Panc1 (cell line): Measurements from ENCODE around the gene TP73. TPM values are rescaled to one million over a fixed set of nuclear protein-coding genes. Genes with fewer than 3 reads are reported as not detected.

Source experiments
- ATAC-seq: fragments of 200-7000 bp; cut with Tn5 transposase; 2 replicates; pipeline ENCODE4 v1.9.1; 2020; ENCODE audit warnings: mild to moderate bottlenecking, moderate library complexity
- BruUV-seq: library from RNA; stranded (reverse); fragments of 400-500 nt; replicated peaks from 2 replicates; lab custom pipeline; 2021; lab: Mats Ljungman, UMichigan
- CTCF ChIA-PET: fragments of 300-600 bp; sonication (Branson Sonifier 250); formaldehyde crosslinking; loops from one replicate; lab custom pipeline; 2022; ENCODE audit warnings: antibody characterized with exemption; lab: Charles Lee
- POLR2A ChIA-PET: fragments of 300-600 bp; sonication (Branson Sonifier 250); formaldehyde crosslinking; loops from one replicate; lab custom pipeline; 2022; ENCODE audit warnings: antibody characterized with exemption; lab: Charles Lee
- DNase-seq: peaks from one replicate; pipeline ENCODE4 v3.0.0-alpha.2; 2010; ENCODE audit warnings: low read depth, low spot score
- H3K27ac ChIP-seq: 2 replicates; pipeline ENCODE4 v1.5.1; 2011; ENCODE audit warnings: mild to moderate bottlenecking, low read length, inconsistent platforms
- H3K27me3 ChIP-seq: fragments of 200-500 bp; sonication (Bioruptor generic); 2 replicates; pipeline ENCODE4 v1.6.0; 2014; ENCODE audit warnings: low read length, inconsistent platforms; ENCODE audit not compliant: control insufficient read depth, insufficient read depth
- H3K36me3 ChIP-seq: fragments of 200-500 bp; sonication (Bioruptor generic); 2 replicates; pipeline ENCODE4 v1.5.1; 2014; ENCODE audit warnings: inconsistent platforms, mild to moderate bottlenecking, low read length, moderate library complexity; ENCODE audit not compliant: control insufficient read depth, insufficient read depth
- H3K4me1 ChIP-seq: 2 replicates; pipeline ENCODE4 v1.5.1; 2011; ENCODE audit warnings: inconsistent platforms, mild to moderate bottlenecking, low read length, moderate library complexity; ENCODE audit not compliant: control insufficient read depth, insufficient read depth
- H3K4me3 ChIP-seq, 2 experiments: 2 replicates each; pipeline ENCODE4 v1.5.1; 2011 to 2012; ENCODE audit warnings: low read depth in 2 of 2, low read length in 2 of 2, mild to moderate bottlenecking in 2 of 2, inconsistent platforms in 1 of 2, moderate library complexity in 1 of 2
- H3K9me3 ChIP-seq: fragments of 200-500 bp; sonication (Bioruptor generic); 2 replicates; pipeline ENCODE4 v1.5.1; 2014; ENCODE audit warnings: low read depth, mild to moderate bottlenecking, inconsistent platforms, low read length, moderate library complexity; ENCODE audit not compliant: control insufficient read depth, insufficient read depth
- CTCF ChIP-seq: fragments of 450-650 bp; IDR thresholded peaks from 2 replicates; pipeline ENCODE4 v1.5.1; 2017; ENCODE audit warnings: mild to moderate bottlenecking
- POLR2AphosphoS5 ChIP-seq: IDR thresholded peaks from 2 replicates; pipeline ENCODE4 v1.6.1; 2012; ENCODE audit warnings: mild to moderate bottlenecking, low read depth, low read length, moderate library complexity
- SIN3A ChIP-seq: IDR thresholded peaks from 2 replicates; pipeline ENCODE4 v1.6.1; 2012; ENCODE audit warnings: low read depth, mild to moderate bottlenecking, low read length, moderate library complexity, borderline replicate concordance; ENCODE audit not compliant: insufficient read depth
- TCF7L2 ChIP-seq: IDR thresholded peaks from 2 replicates; pipeline ENCODE4 v1.6.1; 2011; ENCODE audit warnings: mild to moderate bottlenecking, low read depth, low read length, inconsistent platforms
- in situ Hi-C: cut with HindIII; loops from 2 replicates; pipeline ENCODE4 v1.10.0; 2016; ENCODE audit warnings: low sequenced_read_pairs, low pct_unique_long_range_greater_than_20kb
- intact Hi-C: fragments of 100-400 bp; cut with micrococcal nuclease; formaldehyde crosslinking; loops from one replicate; pipeline ENCODE4 v1.10.0; 2022; ENCODE audit not compliant: unreplicated experiment
- total RNA-seq: library from RNA; stranded (reverse); gene quantifications from one replicate; pipeline ENCODE4 v1.2.1, GENCODE V29; 2021; ENCODE audit not compliant: unreplicated experiment
- TF ChIP-seq, protein P1 (sequence below), 2 experiments: IDR thresholded peaks; 2 replicates each; pipeline ENCODE4 v1.6.1; 2011 to 2012; ENCODE audit warnings: low read depth in 2 of 2, control low read depth in 1 of 2, low read length in 1 of 2, mild to moderate bottlenecking in 1 of 2, moderate library complexity in 1 of 2; ENCODE audit not compliant: insufficient read depth in 1 of 2

The TP73 gene
- total RNA-seq, 1 experiment from 2014 or later, result 4.7 TPM

DNA sequence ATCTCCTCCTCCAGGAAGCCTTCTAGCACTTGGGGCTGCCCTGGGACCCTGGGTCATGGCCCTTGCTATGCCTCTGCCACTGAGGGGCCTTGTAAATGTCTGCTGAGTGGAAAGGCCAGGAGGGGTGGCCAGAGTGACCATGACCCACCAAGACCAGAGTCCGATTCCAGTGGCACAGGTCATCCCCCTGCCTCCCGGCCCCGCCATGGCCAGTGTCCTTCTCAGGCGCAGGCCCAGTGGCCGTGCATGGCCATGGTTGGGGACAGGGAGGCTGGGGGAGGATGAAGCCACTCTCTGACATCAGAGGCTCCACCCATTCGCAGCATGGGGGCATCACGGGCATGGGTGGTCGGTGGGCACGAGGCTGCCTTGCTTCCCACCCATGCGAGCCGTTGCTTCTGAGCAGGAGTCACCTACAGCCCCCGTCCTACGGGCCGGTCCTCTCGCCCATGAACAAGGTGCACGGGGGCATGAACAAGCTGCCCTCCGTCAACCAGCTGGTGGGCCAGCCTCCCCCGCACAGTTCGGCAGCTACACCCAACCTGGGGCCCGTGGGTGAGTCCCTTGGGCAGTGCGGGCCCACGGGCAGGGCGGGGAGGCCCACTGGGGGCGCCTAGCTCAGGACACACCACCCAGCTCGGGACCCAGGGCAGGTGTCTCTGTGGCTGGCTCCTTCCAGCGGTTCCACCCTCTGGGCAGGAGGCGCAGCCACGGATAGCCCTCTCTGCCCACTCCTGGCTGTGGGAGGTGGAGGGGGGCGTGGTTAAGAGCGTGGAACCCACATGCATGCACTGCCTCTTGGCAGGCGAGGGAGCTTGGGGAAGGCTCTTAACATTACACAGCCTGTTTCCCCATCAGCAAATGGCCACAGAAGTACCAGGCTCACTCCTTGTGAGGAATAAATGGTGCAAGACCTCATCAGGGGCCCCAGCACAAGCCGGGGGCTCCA is 77.6 kb downstream of the TP73 start:
- BruUV-seq, result no TSS peak
- Histone ChIP-seq H3K36me3 (no peaks in the 10 kb centered on the region), H3K9me3 (no peaks in the 10 kb centered on the region), H3K27me3 (no peaks in the 10 kb centered on the region), H3K4me1 (no peaks in the 10 kb centered on the region; the same call in 1 of the 2 replicates), H3K27ac (no peak overlapping the region), H3K4me3 (no peak overlapping the region)
- CTCF ChIA-PET, result no interaction called here
- intact Hi-C loops (loop anchor here (10.0 kb wide), 2 partner anchors 75 to 105 kb away; partner anchors contain the start of genes TP73, TPRG1L and WRAP73), in situ Hi-C loops (no loop called here)
- ATAC-seq (peak; percentile 11; the same call in 1 of the 2 replicates), DNase-seq (no peak)
- POLR2A ChIA-PET, result no interaction called here
- no peak for TF ChIP-seq CTCF
- TF ChIP-seq POLR2AphosphoS5, result no peak
- no peak for TF ChIP-seq TCF7L2
- TF ChIP-seq SIN3A, result no peak
- TF ChIP-seq, protein P1, sequence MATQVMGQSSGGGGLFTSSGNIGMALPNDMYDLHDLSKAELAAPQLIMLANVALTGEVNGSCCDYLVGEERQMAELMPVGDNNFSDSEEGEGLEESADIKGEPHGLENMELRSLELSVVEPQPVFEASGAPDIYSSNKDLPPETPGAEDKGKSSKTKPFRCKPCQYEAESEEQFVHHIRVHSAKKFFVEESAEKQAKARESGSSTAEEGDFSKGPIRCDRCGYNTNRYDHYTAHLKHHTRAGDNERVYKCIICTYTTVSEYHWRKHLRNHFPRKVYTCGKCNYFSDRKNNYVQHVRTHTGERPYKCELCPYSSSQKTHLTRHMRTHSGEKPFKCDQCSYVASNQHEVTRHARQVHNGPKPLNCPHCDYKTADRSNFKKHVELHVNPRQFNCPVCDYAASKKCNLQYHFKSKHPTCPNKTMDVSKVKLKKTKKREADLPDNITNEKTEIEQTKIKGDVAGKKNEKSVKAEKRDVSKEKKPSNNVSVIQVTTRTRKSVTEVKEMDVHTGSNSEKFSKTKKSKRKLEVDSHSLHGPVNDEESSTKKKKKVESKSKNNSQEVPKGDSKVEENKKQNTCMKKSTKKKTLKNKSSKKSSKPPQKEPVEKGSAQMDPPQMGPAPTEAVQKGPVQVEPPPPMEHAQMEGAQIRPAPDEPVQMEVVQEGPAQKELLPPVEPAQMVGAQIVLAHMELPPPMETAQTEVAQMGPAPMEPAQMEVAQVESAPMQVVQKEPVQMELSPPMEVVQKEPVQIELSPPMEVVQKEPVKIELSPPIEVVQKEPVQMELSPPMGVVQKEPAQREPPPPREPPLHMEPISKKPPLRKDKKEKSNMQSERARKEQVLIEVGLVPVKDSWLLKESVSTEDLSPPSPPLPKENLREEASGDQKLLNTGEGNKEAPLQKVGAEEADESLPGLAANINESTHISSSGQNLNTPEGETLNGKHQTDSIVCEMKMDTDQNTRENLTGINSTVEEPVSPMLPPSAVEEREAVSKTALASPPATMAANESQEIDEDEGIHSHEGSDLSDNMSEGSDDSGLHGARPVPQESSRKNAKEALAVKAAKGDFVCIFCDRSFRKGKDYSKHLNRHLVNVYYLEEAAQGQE (IDR thresholded peaks at IDR 0.05; ENCODE audit: insufficient read depth in 1 of 2, low read depth in 2 of 2, low read length in 1 of 2), result no peak

DNA sequence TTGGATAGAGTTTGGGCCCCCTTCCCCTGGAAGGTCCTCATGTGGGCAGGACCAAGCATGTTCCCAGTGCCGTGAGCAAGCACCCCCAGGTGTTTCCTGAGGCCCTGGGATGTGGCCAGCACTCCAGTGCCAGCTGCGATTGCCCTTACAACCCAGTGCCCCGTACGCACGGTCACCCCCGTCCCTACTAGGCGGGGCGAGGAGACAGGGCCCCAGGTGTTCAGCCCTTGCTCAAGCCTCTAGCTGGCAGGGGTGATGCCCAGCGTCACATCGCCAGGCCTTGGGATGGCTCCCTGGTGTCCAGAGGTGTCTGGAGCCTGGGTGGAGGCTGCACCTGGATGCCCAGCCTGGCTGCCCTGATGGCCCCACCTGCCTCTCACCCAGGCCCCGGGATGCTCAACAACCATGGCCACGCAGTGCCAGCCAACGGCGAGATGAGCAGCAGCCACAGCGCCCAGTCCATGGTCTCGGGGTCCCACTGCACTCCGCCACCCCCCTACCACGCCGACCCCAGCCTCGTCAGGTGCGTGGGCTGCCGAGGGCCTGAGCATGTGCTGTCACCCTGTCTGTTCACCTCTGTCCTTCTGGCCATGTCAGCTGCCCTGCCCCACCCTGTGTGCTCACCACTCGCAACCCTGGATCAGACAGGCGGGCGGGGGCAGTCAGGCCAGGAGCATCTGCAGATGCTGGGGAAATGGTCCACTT is 78.4 kb downstream of the TP73 start:
- ATAC-seq (no peak), DNase-seq (no peak)
- ChIA-PET POLR2A (interaction anchor here (0.5 kb wide), 1 partner anchor 169 kb away, joined by 3 read pairs; no protein-coding TSS in a partner anchor), CTCF (no interaction called here)
- no TSS peak for BruUV-seq
- Histone ChIP-seq H3K4me3 (no peak overlapping the region), H3K27ac (no peak overlapping the region), H3K27me3 (no peaks in the 10 kb centered on the region), H3K9me3 (no peaks in the 10 kb centered on the region), H3K4me1 (no peaks in the 10 kb centered on the region; the same call in 1 of the 2 replicates), H3K36me3 (no peaks in the 10 kb centered on the region)
- in situ Hi-C loops, result no loop called here
- intact Hi-C loops, result no loop called here
- no peak for TF ChIP-seq CTCF
